G401 (cell line): ENCODE results near the gene AKAP13. TPM values are rescaled to one million over a fixed set of nuclear protein-coding genes. Genes with fewer than 3 reads are reported as not detected.

ENCODE experiments used
- DNase-seq: peaks from one replicate; pipeline ENCODE4 v3.0.0-alpha.2; 2015; ENCODE audit warnings: low spot score
- in situ Hi-C: cut with HindIII; loops from 2 replicates; pipeline ENCODE4 v1.10.0; 2016; ENCODE audit warnings: low sequenced_read_pairs, mixed read lengths
- total RNA-seq: library from RNA; depleted of rRNA; stranded (reverse); fragments of >200 nt; shearing (Covaris generic); gene quantifications from 2 replicates; pipeline ENCODE4 v1.2.3, GENCODE V29; 2014

The AKAP13 gene
- total RNA-seq, 1 experiment from 2014 or later = 39.2 TPM

- DNase-seq = no peak
- in situ Hi-C loops = no loop called here
Observed at GRCh38 chr15:85403745-85404144, 23.3 kb downstream of the AKAP13 start.

DNA sequence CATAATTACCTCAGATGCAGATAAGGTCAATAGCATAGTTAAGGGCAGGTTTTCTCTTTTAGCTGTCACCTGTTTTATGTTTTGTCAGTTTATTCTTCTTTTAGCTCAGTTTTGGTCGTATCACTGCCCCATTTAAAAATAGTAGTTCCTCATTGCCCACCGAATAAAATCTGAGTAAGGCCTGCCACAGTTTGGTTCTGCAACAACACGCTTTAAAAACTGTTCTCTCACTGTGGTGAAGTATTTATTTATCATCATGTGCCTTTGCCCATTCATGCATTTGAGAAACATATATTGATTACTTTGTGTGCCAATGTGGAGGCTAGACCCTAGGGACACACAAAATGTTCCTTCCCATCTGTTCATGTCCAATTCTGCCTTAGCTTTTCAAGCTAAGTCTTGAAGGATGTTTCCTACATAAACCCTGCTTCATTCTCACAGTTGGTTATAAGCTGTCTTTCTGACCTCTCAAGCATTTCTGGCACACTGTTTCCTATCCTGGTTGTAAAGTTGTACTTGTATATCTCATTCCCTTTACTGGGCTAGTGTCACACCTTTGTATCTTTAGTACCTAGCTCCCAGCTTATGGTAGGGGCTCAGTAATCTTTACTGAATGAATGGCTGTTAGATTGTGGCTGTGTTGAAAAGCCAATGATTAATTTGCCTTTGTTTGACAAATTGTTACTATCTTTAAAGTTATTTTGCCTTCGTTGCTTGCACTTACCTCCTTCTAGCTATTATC lies 23.9 kb downstream of the AKAP13 start:
- in situ Hi-C loops = no loop called here
- DNase-seq = no peak

DNA sequence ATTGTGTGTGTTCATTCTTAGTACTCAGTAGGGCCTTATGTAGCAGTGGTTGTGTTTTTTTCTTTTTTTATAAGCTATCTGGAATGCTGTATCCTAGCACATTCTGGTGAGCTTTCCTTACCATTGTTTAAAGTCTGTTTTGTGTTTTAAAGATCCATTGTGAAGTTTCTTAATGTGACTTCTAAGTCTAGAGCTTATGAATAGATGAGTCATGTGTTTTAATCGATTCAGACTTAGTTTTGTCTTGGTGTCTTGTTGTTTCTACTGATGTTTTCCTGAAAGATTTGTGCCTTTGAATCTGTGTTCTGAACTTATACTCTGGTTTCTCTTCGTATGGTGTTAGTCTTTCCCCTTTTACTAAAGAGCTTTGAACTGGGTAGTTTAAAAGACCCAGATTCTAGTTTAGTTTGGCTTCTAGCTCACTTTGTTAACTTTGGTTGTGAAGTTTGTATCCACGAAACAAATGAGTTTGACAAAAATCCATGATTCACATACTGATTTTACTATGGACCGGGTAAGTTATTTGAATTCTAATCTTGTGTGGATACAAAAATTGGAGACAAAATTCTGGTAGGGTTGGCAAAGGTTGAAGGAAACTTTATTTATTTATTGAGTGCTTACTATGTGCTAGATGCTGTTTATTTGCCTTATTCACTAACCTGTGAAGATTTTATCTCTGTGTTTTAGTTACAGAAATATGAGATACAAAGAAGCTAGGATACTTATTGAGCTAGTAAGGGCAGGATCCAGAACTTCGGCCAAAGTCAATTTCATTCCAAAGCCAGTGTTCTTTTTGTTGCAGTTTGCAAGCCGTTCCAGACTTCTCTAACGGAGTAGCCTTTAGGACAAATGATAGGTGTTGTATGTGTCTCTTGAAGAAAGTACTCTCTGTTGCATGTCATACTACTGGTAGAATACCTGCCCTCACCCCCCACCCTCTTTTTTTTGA lies 24.8 kb downstream of the AKAP13 start:
- in situ Hi-C loops = no loop called here
- DNase-seq = no peak

GRCh38 chr15:85406916-85407315 lies 26.5 kb downstream of the AKAP13 start:
- in situ Hi-C loops = no loop called here

GRCh38 chr15:85407421-85408269 lies 27.2 kb downstream of the AKAP13 start:
- in situ Hi-C loops = no loop called here
- no peak for DNase-seq

More at GRCh38 chr15:85406916-85407315, 26.5 kb downstream of the AKAP13 start:
- DNase-seq = no peak

GRCh38 chr15:85408270-85408746 lies 27.9 kb downstream of the AKAP13 start:
- in situ Hi-C loops = no loop called here
- no peak for DNase-seq

GRCh38 chr15:85412066-85412465 lies 31.7 kb downstream of the AKAP13 start:
- no peak for DNase-seq
- in situ Hi-C loops = no loop called here

DNA sequence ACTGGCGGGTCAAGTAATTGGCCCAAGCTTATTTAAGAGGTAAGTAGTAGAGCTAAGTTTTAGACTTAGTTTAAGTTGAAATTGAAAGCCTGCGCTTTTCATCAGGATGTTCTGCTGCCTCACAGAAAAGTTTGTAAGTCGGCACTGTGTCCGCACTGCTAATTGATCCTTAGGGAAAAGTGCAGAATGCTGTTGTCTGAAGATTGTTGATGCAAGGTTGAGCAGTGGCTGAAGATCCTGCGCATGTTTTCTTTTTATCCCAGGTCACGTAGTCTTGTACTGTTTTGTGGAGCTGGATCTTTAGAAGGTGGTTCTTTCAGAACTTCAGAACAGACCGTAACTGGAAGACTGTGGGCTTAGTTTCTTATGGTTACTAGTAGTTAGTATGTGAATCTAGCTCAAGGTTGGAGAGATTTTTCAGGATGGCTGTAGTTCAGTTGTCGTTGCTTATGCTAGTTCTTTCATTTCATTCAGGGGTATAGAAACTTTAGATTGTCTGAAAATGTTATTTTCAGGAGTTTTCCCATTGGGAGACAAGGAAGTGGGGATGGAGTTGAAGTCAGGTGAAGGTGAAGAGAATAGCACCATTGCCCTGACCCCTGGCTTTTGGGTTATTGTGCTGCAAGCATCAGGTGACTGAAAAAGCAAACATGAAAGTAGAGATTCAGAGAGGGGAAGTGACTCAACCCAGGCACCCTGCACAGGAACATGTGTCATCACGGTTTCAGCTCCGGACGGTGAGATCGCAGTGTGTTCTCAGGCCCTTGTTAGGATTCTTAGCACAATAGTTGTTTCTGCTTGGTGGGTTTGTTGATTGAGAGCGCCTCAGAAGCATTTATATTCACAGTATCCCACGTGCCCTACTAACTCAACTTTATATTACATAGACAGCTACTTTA lies 32.8 kb downstream of the AKAP13 start:
- in situ Hi-C loops = no loop called here
- DNase-seq = peak; percentile 7

GRCh38 chr15:85414037-85414436 lies 33.6 kb downstream of the AKAP13 start:
- in situ Hi-C loops = no loop called here
- no peak for DNase-seq

DNA sequence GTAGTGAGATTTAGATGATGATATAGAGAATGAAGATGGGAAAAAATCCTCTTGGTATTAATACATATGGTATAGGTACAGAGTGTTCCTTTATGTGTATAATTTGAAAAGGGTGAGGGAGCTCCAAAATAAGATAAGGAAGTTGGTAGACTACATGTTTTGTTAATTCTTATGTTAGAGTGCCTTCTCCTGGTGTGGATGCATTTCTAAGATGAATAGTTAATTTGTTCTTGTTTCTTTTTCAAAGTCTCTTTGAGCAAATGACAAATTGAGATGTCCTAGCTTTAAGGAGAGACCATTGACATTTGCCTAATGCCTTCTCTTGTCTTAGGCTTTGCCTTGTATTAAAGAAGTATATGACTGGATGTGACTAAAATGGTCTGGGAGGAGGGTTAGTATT lies 34.1 kb downstream of the AKAP13 start:
- in situ Hi-C loops = no loop called here

DNA sequence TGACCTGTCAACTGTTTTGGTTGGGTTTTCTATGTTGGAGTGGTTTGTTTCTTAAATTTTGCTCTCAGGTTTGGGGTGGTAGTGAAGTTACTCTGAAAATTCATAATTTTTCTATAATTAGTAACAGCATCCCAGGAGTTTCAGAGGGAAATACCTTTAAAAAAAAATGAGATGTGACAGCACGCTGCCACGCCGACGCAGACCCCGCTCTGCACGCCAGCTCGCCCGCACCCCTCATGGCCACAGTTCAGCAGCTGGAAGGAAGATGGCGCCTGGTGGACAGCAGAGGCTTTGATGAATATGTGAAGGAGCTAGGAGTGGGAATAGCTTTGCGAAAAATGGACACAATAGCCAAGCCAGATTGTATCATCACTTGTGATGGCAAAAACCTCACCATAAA lies 34.6 kb downstream of the AKAP13 start:
- in situ Hi-C loops = no loop called here
- DNase-seq = no peak

More for the DNA sequence above, 34.1 kb downstream of the AKAP13 start:
- DNase-seq = no peak

GRCh38 chr15:85415783-85416182 lies 35.4 kb downstream of the AKAP13 start:
- no peak for DNase-seq
- in situ Hi-C loops = no loop called here

DNA sequence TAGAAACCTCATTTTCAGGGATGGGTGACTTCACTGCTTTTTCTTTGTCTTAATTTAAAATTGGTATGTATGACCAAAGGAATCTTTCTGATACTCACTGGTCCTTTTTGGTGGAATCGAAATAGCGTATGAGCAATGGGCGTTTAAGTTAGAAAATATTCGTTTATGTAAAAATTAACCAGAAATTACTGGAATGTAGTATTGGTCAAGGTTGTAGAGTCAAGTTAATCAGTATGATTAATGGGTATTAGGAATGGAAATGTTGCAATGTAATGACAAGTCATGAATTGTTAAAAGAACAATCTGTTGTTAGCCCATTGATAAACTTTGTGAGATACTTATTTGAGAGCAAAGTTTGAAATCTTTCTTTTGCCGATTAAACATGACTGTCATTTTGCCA lies 36.9 kb downstream of the AKAP13 start:
- in situ Hi-C loops = no loop called here

GRCh38 chr15:85419161-85419560 lies 38.8 kb downstream of the AKAP13 start:
- no peak for DNase-seq
- in situ Hi-C loops = no loop called here

More for the DNA sequence above, 36.9 kb downstream of the AKAP13 start:
- DNase-seq = no peak

GRCh38 chr15:85421116-85421925 lies 40.9 kb downstream of the AKAP13 start:
- in situ Hi-C loops = no loop called here
- no peak for DNase-seq

DNA sequence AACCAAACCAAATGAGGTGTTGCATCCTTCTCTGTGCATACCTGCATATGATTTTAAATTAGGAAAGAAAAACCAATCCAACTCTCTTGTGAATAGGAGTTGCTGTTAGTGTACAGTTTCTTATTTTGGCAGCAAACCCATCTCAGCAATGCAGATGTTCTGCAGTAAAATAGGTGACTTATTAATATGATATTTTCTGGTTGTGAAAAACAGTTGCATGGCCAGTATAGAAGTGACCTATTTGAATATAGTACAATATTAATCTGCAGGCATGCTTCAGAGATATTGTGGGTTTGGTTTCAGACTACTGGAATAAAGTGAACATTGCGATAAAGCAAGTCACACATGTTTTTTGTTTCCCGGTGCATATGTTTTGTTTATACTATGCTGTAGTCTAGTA lies 42.2 kb downstream of the AKAP13 start:
- in situ Hi-C loops = no loop called here
- DNase-seq = no peak

GRCh38 chr15:85423256-85423655 lies 42.9 kb downstream of the AKAP13 start:
- no peak for DNase-seq
- in situ Hi-C loops = no loop called here

DNA sequence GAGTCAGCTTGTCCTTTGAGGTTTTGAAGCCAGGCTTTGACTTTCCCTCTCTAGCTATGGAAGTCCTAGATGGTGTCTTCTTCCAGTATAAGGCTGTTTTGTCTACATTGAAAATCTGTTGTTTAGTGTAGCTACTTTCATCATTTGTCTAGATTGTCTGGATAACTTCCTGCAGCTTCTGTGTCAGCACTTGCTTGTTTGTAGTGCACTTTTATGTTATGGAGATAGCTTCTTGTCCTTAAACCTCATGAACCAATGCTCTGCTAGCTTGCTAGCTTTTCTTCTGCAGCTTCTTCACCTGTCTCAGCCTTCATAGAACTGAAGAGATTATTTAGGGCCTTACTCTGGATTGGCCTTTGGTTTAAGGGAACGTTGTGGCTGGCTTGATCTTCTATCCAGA lies 43.8 kb downstream of the AKAP13 start:
- in situ Hi-C loops = no loop called here
- no peak for DNase-seq
